Ammon's horn (tissue), 1 donor: ENCODE results near the gene BEND3.

Experiments used
- DNase-seq: peaks from one replicate; pipeline ENCODE4 v3.0.0-alpha.2; 2016; ENCODE audit warnings: low spot score

Gene BEND3

GRCh38 chr6:107083047-107083768 lies 32.1 kb downstream of the BEND3 start:
- no peak for DNase-seq

DNA sequence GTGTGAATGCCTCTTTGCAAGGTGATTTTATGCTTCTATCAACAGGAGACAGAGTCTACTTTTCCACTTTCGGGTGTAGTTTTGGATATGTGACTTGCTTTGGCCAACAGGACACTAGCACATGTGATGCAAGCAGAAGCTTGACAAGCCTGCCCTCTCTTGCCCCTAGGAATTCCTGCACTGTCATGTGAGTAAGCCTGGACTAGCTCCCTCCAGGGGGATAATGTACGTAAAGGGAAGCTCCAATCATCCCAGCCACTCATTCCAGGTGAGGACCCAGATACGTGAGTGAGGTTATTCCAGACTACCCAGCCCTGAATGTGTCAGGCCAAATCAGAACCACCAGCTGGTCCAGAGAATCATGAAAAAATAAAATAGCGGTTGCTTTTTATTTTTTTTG lies 33.3 kb downstream of the BEND3 start:
- no peak for DNase-seq

DNA sequence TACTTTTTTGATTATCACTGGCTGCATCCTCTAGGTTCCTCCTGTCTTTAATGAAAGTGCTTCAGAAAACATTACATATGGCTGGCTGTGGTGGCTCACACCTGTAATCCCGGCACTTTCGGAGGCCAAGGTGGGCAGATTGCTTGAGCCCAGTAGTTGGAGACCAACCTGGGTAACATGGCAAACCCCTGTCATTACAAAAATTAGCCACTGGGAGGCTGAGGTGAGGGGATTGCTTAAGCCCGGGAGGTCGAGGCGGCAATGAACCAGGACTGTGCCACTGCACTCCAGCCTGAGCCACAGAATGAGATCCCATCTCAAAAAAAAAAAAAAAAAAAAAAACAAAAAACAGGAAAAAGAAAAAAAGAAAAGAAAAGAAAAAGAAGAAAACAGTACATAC lies 35.3 kb downstream of the BEND3 start:
- no peak for DNase-seq

- DNase-seq: no peak
Observed at GRCh38 chr6:107079429-107079828, 35.9 kb downstream of the BEND3 start.

DNA sequence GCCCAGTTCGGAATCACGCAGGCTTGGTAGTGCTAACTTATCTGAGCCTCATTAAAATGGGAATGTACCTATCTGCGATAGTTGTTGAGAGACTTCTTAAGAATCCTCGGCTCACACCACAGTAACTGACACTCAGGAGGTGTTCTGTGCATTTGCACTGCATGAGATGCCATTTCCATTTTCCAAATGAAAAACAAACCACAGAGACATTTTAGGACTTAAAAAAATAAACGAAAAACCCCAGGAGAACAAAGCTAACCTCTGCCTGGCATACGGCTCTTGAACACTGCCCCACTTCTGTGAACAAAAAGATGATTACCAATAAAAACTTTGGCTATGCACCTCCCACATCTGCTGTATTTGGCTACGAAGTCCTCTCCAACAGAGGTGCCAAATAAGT lies 37.6 kb downstream of the BEND3 start:
- DNase-seq: no peak

DNA sequence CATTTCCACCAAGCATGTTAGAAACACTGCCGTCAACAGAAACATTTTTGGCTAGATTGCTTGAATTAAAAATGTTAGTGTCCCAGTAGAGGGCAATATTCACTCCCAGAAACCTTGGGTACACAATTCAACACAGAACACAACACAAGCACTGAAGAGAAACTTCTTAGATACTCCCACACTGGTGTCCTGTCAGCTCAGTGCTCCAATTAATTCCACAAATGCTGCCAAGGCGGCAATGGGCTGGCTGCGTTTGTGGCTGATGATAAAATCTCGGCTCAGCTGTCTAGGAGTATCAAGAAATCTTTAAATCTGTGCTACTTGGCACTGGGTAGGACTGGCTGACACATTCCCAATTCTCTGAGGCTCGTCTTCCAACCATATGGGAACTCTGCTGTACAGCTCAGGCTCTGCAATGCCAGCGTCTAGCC lies 39.3 kb downstream of the BEND3 start:
- peak; percentile 65 for DNase-seq

DNA sequence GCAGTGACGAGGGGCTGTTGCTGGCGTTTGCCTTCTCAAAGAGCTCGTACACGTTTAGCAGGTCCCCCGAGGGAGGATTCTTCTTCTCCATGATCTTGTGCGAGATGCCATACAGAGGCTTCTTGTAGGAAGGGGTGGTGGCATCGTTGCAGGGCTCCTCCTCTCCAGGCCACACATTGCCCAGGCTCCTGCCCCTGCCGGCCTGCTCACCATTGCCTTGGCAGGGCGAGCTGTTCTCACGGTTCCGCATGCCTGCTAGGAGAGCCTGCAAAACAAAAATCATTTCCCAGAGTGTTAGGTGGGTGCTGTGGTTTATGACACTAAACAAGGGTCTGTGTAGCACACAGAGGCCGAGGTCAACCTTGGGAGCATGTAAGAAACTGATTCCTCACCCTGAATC lies 44.6 kb downstream of the BEND3 start:
- DNase-seq: no peak

DNA sequence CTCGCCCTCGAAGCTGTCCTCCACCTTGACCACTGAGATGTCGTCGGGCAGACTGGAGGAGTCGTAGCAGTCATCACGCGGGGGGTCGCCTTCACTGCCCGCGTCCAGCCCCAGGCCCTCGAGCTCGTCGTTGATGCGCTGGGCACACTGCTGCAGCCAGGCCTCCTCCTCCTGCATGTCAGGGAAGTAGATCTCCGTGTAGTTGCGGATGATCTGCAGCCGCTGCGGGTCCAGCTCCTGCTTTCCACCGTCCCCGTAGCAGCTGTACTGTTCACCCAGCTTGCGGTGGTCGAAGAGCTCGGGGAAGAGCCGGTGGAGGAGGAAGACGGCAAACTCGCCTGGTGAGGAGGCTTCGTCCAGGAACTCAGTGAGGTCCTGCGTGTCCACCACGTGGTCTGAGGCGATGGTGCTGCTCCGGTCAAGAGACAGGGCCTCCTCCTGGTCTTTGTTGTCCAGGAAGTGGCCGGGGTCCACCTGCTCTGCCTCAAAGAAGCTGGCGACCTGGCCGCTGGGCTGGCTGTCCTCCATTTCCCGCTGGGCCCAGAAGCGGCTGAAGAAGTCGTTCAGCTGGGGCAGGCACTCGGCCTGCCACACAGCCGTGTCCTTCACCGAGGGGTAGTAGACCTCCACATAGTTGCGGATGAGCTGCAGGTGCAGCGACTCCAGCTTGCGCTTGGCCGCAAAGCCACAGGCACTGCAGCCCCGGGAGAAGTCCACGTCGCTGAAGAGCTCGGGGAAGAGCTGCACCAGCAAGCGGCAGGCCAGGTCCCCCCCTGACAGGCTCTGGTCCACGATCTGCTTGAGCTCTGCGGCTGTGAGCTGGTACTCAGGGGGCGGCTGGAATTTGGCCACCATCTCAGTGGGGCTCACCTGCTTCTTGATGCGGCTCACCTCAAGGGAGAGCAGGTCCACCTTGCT lies 45.4 kb downstream of the BEND3 start:
- DNase-seq: no peak

GRCh38 chr6:107068691-107069630 lies 46.4 kb downstream of the BEND3 start:
- DNase-seq: no peak

DNA sequence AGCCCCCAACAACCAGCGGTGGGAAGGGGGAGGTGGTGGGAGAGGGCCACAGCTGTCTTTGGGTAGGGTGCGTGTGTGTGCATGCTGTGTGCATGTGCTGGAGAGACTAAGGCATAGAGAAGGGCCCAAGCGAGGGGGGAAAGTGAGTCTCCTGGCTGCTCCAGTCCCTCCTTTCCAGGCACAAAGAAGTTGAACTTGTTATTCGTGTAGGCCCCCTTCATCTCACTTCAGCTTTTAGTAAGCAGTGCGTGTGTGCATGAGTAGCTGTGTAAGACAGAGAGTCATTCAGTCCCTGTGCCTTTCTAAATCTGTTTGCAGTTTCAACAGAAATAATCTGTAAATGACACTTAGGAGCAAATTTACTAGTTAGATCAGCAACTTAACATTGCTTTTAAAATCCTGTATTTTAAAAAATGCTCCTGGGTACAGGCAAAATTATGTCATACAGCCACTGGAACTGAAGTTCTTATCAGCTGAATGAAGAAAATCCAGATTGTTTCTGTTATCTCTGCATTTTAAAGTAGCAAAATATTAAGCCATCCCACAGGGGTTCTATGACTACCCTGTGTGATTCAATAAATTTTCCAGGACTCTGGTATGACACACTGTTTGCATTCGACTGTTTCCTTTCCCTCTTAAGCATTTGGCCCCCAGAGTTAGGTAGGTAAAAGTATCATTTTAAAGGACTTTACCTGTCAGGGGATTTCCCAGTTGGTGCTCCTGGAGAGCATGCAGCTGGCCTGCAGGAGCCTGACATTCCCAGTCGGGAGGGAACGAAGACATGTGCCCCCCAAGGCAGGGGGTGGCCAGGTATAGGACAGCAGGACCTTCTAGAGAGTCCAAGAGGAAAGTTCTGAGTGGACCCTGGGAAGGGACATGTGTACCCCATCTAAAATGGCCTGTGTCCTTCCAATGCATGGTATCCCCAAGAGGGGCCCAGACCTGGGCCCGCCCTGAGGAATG lies 48.3 kb downstream of the BEND3 start:
- DNase-seq: no peak

- no peak for DNase-seq
Observed at GRCh38 chr6:107064579-107065065, 50.7 kb downstream of the BEND3 start.

DNA sequence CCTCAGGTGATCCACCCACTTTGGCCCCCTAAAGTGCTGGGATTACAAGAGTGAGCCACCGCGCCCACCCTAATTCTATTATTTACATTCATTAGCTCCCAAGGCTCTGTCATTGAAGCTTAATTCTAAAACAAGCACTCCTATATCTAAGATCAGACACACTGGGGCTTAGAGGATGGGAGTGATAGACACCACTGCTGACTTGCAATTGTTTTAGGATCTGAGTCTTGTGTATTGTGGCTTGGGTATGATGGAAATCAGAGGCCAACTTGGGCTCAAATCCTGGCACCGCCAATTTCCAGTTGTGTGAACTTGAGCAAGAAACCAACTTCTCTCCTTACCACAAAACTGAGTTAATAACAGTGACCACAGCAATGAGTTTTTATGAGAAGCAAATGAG lies 52.6 kb downstream of the BEND3 start:
- DNase-seq: no peak

GRCh38 chr6:107061125-107062020 lies 53.9 kb downstream of the BEND3 start:
- DNase-seq: no peak

DNA sequence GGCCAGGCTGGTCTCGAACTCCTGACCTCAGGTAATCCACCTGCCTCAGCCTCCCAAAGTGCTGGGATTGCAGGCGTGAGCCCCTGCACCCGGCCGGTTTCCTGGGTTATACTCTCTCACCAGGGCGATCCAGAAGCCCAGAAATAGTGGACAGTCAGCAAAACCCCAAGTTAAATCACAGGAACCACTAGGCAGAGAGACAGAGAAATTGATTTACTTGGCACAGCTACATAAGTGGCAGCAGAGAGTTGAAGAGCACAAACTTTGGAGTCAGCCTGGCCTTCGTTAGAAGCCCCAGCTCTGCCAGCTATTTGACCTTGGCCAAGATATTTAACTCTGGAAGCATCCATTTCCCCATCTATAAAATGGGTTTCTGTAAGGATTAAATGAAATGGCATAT lies 54.6 kb downstream of the BEND3 start:
- DNase-seq: no peak

DNA sequence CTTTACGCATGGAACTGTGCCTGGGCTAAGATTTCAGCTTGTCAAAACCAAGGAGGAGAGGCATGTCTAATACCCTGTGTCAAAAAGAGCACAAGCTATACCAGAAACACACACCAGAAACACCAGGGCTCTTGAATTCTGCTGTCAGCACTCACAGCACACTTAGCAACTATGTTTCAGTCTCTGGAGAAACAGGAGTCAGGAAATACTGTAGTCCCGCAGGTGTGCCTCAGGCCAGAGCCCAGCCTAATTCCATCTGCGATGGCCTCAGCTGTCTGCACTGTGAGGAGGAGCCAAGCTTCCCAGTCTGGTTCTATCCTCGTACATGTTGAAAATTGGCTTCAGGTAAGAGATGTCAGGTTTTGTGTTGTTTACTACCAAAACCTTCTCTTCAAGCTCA lies 55.7 kb downstream of the BEND3 start:
- DNase-seq: no peak

- no peak for DNase-seq
Observed at GRCh38 chr6:107057679-107058078, 57.6 kb downstream of the BEND3 start.

DNA sequence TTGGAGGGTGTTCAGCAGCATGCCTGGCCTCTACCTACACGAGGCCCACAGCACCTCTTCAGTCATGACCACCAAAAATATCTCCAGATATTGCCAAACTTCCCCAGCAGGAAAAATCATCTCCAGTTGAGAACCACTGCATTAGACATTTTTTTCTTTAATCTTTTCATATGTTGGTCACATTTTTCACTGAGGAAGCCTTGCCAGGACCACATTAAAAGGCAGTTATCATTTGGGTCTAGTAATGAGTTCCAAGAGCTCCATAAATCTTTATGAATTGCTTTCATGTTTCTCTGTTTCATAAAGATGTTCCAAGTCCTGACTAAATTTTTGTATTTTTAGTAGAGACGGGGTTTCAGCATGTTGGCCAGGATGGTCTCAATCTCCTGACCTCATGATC lies 58.5 kb downstream of the BEND3 start:
- no peak for DNase-seq

- no peak for DNase-seq
Observed at GRCh38 chr6:107047807-107048206, 67.5 kb downstream of the BEND3 start.

DNA sequence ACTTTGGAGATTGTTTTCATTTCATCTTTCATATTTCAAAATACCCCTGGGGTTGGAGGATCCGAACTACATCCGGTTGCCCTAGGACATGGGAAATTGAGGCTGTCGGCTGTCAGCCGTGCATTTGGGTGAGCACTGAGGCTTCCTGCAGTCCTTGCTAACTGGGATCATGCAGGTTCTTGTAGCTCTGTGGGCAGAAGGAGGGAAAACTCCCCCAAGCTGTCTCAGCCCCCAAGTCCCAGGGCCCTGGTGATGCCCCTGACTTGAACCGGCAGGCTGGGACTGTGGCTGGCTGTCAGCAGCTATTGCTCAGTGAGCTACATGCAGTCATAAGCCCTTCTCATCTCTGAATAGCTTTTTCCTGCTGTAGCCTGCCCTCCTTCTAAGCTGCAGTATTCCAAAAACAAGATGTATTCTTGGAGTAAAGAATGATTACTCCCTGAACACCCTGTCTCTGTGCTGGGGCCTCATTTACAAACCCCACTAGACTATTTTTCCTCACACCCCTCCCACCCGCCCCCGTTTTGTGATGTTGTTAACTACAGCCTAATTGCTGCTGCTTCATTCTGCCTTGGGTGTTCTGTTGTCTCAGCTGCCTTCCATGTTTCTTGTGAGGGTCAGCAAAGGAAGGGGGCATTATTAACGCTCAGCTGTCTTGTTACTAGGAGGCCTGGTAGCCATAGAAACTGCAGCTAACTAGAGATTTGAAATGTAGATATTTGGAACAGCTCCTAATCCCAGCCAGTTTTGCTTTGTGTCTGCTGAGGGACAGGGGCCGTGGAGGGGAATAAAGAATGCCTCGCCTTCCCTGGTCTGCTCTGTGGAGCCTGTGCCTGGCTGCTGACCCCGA lies 69.3 kb downstream of the BEND3 start:
- peak; percentile 21 for DNase-seq
